GM12892 (cell line): ENCODE results near the gene FAF1.

ENCODE experiments used
- POLR2A ChIP-seq: IDR thresholded peaks from 2 replicates; pipeline ENCODE4 v1.6.1; 2011; ENCODE audit warnings: low read depth, low read length, control low read depth
- POLR2AphosphoS5 ChIP-seq: IDR thresholded peaks from 2 replicates; pipeline ENCODE4 v1.6.1; 2011; ENCODE audit warnings: low read depth, low read length, control low read depth
- TAF1 ChIP-seq: IDR thresholded peaks from 2 replicates; pipeline ENCODE4 v1.6.1; 2011; ENCODE audit warnings: low read depth, mild to moderate bottlenecking, control low read depth, low read length, borderline replicate concordance

GRCh38 chr1:50921029-50921428 lies 39.0 kb downstream of the FAF1 start:
- TF ChIP-seq TAF1: no peak
- no peak for TF ChIP-seq POLR2A
- TF ChIP-seq POLR2AphosphoS5: no peak
